CD4-positive, alpha-beta T cell treated with Interleukin-6 for 4 hours (primary cell): ENCODE results near the gene ARL15.
"Not testable (repeated sequence)": the region's sequence is repeated elsewhere in the genome, so short reads cannot be mapped to it uniquely, and the experiment has no call there.

Experiments
- DNase-seq: peaks from one replicate; pipeline ENCODE4 v3.0.0-alpha.2; 2020; ENCODE audit warnings: mixed read lengths

The ARL15 gene

DNA sequence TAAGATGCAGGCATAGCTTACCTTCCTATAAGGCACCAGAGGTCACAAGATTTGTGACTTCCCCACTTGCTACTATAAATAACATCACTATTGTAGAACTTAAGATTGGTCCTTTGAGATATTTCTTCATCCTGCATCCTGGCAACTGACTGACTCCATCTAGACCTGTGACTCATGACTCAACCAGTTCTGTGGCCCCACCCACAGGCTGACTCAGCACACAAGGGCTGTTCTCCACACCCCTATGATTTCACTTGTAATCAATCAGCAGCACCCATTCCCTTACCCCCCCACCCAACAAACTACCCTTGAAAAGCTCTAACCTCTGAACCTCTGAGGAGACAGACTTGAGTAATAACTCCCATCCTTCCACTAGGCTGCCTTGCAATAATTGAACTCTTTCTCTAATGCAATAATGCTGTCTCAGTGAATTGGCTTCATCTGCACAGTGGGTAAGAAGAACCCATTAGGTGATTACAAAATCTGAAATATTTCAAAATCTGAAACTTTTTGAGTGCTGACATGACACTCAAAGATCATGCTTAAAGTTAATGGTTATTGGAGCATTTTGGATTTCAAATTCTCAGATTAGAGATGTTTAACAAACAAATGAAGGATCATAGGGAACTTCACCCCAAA, 296.7 kb downstream of the ARL15 start:
- DNase-seq, result peak; percentile 6

GRCh38 chr5:54009828-54010227, 300.5 kb downstream of the ARL15 start:
- DNase-seq, result no peak

- no peak for DNase-seq
These were observed 301.0 kb downstream of the ARL15 start for GRCh38 chr5:54009357-54009756.

DNA sequence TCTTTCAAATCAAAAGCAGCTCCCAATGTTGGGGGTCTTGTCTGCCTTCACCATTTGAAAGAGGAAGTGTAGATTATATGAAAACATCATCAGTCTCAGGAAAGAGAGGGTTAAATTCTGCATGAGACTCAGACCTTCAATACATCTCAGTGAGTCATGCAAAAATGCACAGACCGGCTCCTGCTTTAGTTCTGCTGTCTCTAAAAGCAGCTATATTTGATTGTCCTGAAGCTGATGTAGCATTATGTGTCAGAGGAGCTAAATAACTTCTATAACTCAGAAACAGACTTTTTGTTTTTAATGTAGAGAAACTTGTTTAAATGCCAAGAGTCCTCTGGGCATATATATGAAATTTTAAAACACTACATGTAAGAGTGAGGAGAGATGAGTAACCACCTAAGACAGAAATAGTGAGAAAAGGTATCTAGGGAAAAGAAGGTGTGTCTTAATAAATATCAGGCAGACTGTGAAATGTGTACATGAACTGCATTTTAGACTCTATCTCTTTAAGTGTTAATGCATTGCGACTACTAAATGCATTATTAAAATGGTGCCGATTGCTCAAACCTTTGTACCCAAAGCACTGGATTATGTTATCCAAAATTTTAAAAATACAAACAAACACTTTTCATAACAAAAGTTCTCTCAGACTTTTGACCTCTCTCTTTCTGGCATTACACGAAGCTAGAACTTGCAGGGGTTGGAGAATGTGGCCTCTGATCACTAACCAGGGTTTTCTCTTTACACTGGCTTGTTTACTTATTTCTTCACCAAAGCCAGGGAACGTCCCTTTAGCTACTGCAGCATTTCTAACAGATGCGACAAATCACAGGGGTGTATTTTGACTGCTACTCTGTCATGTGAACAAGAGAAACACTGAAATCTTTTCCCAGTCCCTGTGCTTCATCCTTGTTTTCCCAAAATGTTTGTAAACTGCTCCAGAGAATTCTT, 302.3 kb downstream of the ARL15 start:
- no peak for DNase-seq

- DNase-seq, result no peak
These were observed 305.7 kb downstream of the ARL15 start for GRCh38 chr5:54004697-54005096.

- DNase-seq, result no peak
These were observed 307.6 kb downstream of the ARL15 start for GRCh38 chr5:54002779-54003178.

GRCh38 chr5:54001976-54002775, 308.2 kb downstream of the ARL15 start:
- DNase-seq, result no peak

- DNase-seq, result no peak
These were observed 310.4 kb downstream of the ARL15 start for GRCh38 chr5:54000011-54000410.

- DNase-seq, result no peak
These were observed 312.4 kb downstream of the ARL15 start for GRCh38 chr5:53997736-53998627.

- no peak for DNase-seq
These were observed 314.4 kb downstream of the ARL15 start for GRCh38 chr5:53996008-53996407.

DNA sequence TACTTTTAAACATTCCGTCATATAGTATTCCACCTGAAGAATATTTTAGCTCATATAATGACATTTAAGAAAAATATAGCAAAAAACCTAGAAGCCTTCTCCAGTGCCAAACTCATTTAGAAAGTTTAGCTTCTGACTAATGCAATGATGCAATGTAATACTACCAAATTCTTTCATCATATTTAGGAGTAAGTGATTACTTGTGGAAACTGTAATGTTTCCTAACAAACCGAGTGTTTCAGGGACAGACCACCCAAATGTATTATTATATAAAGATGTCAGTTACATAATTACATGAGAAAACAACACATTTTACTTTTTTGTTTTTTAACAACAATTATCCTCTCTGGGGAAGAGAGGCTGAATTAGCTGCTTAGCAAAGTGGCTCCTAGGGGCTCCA, 316.2 kb downstream of the ARL15 start:
- DNase-seq, result no peak

DNA sequence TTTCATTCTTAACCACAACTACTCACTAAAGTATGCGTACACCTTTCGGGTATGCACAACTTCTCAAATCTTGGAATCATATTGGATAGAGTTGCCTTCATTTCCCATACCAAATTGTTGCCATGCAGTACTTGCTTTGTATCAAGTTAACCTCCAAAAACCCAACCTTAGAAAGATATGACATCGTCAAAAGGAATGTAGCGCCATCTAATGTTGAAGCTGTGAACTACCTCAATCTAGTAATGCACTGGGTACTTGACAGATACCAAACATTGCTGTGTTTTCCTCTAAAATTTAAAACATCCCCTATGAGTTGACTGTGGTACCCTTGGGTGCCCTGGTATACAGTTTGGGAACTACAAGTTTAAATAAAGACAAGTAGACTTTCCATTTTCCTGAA, 318.4 kb downstream of the ARL15 start:
- DNase-seq, result no peak

DNA sequence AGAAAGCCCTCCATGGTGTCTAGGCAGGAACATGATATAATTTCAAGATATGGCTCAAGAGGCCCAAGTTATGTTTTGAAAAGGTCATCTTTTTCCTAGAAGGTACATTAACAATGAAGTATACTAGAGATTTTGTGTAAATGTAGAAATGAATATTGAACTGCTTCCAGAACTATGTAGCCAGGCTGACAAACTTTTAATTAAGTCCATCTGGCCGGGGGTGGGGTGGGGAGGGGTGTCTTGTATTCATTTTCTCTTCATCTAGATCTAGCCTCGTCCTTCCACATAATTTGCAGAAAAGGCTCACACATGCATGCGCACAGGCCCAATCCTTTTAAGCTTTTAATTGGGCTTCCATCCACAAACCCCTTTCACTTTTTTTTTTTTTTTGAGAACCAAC, 323.3 kb downstream of the ARL15 start:
- no peak for DNase-seq

- DNase-seq, result no peak
These were observed 324.6 kb downstream of the ARL15 start for GRCh38 chr5:53985796-53986195.

DNA sequence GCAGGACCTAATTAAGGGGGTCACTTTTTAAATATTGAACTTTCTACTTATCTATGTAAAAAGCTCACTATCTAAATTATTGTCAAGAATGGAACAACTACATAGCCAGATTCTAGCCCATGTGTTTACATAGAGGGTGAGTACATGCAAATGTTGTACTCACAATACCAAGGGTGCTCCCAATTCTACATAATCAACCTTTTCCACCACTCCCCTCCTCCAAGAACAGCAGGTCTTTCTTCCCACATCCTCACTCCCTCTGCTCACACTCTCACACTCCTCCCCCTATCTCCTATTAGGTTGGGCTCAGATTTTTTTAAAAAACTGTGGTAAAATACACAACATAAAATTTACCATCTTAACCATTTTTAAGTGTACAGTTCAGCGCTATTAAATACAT, 325.4 kb downstream of the ARL15 start:
- no peak for DNase-seq

DNA sequence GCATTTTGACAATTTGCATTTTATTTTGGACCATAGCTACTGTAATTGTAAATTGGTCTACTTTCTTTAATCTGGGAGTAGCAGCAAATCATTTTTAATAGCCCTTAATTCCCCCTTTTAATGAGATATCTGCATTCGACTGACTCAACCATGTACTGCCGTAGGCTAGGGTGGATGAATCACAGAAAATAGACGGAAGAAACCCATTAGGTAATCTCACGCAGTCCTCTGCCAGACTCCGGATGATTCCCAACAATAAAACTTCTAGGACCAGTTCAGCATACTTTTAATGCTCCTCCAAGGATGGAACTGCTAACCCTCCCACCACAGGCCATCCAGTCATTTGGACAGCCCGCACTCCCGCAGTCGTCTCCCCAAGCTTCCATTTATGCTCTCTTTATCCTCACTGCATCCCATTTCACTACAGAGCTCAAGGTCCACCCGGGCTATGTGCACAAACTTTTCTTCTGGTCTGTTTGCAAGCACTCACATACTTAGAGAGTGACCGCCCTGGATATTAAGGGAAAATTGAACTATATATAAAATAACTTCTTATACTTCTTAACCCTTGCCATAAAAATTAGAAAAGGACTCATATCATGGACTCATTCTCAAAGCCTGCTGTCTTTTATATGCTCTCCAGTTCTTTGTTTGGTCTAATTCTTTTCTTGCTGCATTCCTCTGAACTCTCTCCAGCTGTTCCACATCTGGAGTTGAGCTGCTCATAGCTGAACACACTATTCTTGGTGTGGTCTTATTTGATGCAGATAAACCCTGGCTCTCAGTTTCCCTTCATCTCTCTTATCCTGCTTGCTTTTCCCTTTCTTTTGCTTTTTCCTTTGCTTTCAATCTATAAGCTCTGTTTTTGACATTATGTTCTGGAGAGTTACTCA, 326.6 kb downstream of the ARL15 start:
- no peak for DNase-seq

- not testable (repeated sequence) for DNase-seq
These were observed 328.1 kb downstream of the ARL15 start for GRCh38 chr5:53982319-53982718.

- DNase-seq, result no peak
These were observed 330.3 kb downstream of the ARL15 start for GRCh38 chr5:53980061-53980460.

GRCh38 chr5:53974021-53974420, 336.4 kb downstream of the ARL15 start:
- no peak for DNase-seq

DNA sequence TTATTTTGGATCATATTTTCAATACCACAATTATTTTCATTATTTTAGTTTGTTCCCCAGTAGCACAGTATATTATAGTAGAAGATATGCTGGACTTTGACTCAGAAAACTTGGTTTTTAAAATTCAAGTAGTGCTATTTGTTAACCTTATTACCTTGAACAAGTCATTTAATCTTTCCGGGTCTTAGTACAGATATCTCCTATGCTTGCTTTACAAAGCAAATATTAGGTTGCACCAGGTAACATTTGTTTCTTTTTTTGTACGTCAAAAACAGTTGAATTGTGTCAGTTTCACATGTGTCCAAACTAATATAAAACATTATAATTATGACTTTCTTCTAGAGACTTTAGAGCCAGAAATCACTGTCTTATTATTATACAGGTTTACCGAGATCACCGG, 338.1 kb downstream of the ARL15 start:
- DNase-seq, result no peak

DNA sequence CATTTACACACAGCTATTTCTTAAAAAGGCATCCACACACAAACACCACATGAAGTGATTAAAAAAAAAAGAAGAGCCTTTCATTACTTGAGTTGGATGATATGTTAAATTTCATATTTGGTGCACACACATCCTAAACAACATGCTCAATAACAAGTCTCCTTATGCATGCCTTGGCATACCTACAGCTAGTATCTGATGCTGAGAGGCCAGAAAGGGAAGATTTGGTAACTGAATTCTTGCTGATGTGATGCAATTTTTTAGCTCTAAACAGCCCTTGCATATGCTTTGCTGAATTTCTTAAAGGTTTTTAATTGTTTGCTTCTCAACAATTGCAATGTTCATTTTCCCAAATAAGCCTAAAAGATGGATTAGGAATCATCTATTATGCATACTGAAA, 338.8 kb downstream of the ARL15 start:
- DNase-seq, result no peak
